ENCODE measurements around the gene PABPC1L.

PABPC1L gene

GRCh38 chr20:44883214-44883902 lies 26.5 kb upstream of the PABPC1L start:
- no peak for DNase-seq (ENCODE audit: extremely low read depth, low read depth)
- no peak for TF ChIP-seq CTCF (IDR thresholded peaks at IDR 0.05; ENCODE audit: low read depth, low read length, missing control alignments)
- H3K4me3 ChIP-seq (replicated peaks; ENCODE audit: low read depth, low read length), result no peak overlapping the region

DNA sequence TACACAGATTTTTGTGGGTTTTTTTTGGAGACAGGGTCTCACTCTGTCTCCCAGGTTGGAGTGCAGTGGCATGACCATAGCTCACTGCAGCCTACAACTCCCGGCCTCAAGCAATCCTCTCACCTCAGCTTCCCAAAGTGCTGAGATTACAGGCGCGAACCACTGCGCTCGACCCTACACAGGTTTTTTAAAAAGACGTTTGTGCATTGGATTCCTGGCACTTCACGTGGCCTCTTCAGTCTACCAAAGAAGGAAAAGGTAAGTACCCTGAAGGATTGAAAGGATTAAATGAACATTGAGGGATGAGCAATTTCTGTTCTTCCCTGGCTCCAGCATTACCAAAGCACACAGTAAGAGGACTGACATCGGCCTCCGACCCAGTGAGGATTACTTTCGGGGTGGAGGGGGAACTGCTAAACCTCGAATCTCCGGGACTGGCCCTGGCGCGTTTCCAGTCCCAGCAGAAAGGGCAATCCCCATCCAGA lies 24.9 kb upstream of the PABPC1L start:
- DNase-seq (ENCODE audit: extremely low read depth, low read depth), result no peak
- no peak for TF ChIP-seq CTCF (IDR thresholded peaks at IDR 0.05; ENCODE audit: low read depth, low read length, missing control alignments)
- H3K4me3 ChIP-seq (replicated peaks; ENCODE audit: low read depth, low read length), result peak overlapping the region; percentile 70

DNA sequence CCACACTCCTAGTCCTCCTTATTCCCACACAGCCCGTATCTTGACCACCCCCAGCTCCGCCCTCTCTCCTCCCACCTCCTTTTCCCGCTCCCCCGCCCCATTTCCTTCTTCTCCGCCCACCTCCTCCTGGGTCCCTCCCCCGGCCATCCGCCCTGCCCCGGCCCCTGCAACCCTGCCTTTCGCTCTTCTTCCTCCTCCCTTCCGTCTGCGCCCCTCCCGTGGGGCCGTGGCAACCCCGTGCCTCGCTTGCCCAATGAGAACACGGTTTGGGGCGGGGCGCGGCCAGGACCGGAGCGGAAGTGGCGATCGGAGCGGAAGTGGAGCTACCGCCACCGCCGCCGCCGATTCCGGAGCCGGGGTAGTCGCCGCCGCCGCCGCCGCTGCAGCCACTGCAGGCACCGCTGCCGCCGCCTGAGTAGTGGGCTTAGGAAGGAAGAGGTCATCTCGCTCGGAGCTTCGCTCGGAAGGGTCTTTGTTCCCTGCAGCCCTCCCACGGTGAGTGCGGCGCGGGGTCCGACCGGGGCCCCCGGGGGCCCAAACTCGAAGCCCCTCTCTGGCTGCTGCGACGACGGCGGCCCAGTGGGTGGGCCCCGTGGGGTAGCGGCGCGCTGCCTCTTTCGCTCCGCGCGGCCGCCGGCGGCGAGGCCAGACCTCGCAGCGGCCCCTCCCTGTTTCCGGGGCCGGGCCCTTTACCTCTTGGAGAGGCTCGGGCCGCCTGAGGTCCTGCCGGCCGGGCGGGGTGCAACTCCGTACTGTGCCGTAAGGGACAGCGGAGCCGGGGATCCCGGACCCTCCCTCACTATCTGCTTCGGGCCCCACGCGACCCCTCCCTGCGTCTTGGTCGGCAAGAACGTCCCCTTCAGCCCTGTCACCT lies 24.2 kb upstream of the PABPC1L start, which contains the start of gene YWHAB:
Gene YWHAB (plus strand): TSS at position 314 of the 874 bp plus-strand sequence. CDS start 15,829 bp downstream, outside the sequence.
- no peak for TF ChIP-seq CTCF (IDR thresholded peaks at IDR 0.05; ENCODE audit: low read depth, low read length, missing control alignments)
- peak within 1 kb of the TSS; percentile 70 for H3K4me3 ChIP-seq (replicated peaks; ENCODE audit: low read depth, low read length)

DNA sequence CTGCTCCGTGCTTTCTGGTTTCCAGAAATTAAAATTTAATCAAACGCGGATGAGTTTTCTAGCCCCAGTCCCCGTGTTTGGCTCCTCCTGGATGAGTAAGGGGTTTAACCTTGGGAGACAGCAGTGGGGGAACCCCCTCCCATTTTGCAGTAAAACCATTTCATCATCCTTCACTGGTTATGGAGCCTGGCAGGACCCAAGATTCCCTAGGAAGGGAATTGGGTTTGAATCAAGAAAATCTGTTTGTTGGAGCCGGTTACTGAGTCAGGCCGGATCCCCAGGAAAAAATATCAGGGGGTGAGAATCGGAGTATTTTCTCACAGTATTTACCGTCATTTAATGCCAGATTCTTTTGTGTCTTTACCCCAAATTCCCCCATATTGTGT lies 23.6 kb upstream of the PABPC1L start:
- no peak for DNase-seq (ENCODE audit: extremely low read depth, low read depth)
- no peak for TF ChIP-seq CTCF (IDR thresholded peaks at IDR 0.05; ENCODE audit: low read depth, low read length, missing control alignments)
- H3K4me3 ChIP-seq (replicated peaks; ENCODE audit: low read depth, low read length), result peak overlapping the region; percentile 70

More for the DNA sequence above, 24.2 kb upstream of the PABPC1L start, which contains the start of gene YWHAB:
- DNase-seq (ENCODE audit: extremely low read depth, low read depth), result peak; percentile 84

DNA sequence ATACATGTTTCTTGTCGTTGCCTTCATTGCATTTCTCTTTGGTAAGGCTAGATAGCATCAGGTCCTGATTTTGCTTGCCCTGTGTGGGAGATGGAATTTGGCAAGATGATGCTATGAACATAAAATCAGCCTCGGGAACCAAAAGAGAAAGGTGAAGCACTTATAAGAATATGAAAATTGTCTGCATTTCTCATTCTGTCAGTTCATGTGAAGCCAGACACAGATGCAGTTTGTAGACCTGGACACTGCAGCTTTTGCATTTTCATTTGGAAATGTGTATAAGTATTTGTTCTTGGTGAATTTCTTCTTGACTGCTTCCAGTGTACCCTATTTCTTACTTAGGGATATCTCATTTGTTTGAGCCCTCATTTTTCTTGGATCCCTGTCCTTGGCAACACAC lies 23.0 kb upstream of the PABPC1L start:
- DNase-seq (ENCODE audit: extremely low read depth, low read depth), result no peak
- H3K4me3 ChIP-seq (replicated peaks; ENCODE audit: low read depth, low read length), result peak overlapping the region; percentile 70
- no peak for TF ChIP-seq CTCF (IDR thresholded peaks at IDR 0.05; ENCODE audit: low read depth, low read length, missing control alignments)

DNA sequence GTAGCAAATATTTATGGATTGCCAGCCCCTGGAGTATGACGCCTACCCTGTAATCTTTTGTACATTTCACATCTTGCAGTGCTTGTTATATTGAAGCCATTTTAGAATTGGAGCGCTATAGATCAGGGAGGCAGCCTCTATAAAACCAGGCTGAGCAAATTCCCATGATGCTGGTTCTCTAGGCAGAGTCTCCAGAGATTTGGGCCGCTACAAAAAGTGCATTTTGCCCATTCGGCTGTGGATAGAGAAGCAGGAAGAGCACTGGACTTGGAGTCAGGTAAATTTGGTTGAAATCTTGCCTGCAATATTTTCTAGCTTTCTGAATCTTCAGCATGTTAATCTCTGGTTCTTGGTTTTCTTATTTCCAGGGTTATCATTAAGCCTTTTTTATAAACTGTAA lies 22.4 kb upstream of the PABPC1L start:
- peak overlapping the region; percentile 70 for H3K4me3 ChIP-seq (replicated peaks; ENCODE audit: low read depth, low read length)
- no peak for DNase-seq (ENCODE audit: extremely low read depth, low read depth)
- no peak for TF ChIP-seq CTCF (IDR thresholded peaks at IDR 0.05; ENCODE audit: low read depth, low read length, missing control alignments)
